Suppressor macrophage treated with lipopolysaccharide for 4 hours (primary cell): Measurements from ENCODE around the gene CCDC183.
"Not testable (repeated sequence)": the region's sequence is repeated elsewhere in the genome, so short reads cannot be mapped to it uniquely, and the experiment has no call there.

ENCODE experiments used
- DNase-seq: peaks from one replicate; pipeline ENCODE4 v3.0.0-alpha.2; 2020

Gene CCDC183

GRCh38 chr9:136803009-136803550 lies 6.9 kb downstream of the CCDC183 start:
- not testable (repeated sequence) for DNase-seq

- no peak for DNase-seq
Measured at GRCh38 chr9:136803551-136804508, 7.7 kb downstream of the CCDC183 start.

GRCh38 chr9:136804509-136805206 lies 8.5 kb downstream of the CCDC183 start:
- DNase-seq, result no peak

GRCh38 chr9:136805207-136805740 lies 9.1 kb downstream of the CCDC183 start:
- no peak for DNase-seq

- DNase-seq, result no peak
Measured at GRCh38 chr9:136806067-136806466, 9.9 kb downstream of the CCDC183 start.

GRCh38 chr9:136806631-136807201 lies 10.6 kb downstream of the CCDC183 start:
- no peak for DNase-seq

GRCh38 chr9:136807281-136808074 lies 11.3 kb downstream of the CCDC183 start, which contains the start of gene RABL6:
Gene RABL6 (plus strand): TSS chr9:136807948. CDS start chr9:136808197, 249 bp downstream.
- DNase-seq, result peak; percentile 90

- no peak for DNase-seq
Measured at GRCh38 chr9:136808075-136808805, 12.1 kb downstream of the CCDC183 start.

GRCh38 chr9:136808806-136809158 lies 12.6 kb downstream of the CCDC183 start:
- DNase-seq, result peak; percentile 18

GRCh38 chr9:136814725-136815421 lies 18.7 kb downstream of the CCDC183 start:
- DNase-seq, result no peak

GRCh38 chr9:136815422-136815782 lies 19.3 kb downstream of the CCDC183 start:
- DNase-seq, result no peak

GRCh38 chr9:136820971-136821825 lies 25.1 kb downstream of the CCDC183 start:
- DNase-seq, result peak; percentile 20

- DNase-seq, result no peak
Measured at GRCh38 chr9:136821826-136822544, 25.8 kb downstream of the CCDC183 start.

GRCh38 chr9:136823136-136824046 lies 27.3 kb downstream of the CCDC183 start:
- DNase-seq, result no peak

- no peak for DNase-seq
Measured at GRCh38 chr9:136824496-136825225, 28.5 kb downstream of the CCDC183 start.

- DNase-seq, result no peak
Measured at GRCh38 chr9:136825295-136826187, 29.4 kb downstream of the CCDC183 start.
